ENCODE measurements around the gene CALM1.

CALM1 gene

GRCh38 chr14:90398315-90398839 lies 1.5 kb downstream of the CALM1 start:
- H2BK12ac ChIP-seq (ENCODE audit: low read length) = no peak overlapping the region

DNA sequence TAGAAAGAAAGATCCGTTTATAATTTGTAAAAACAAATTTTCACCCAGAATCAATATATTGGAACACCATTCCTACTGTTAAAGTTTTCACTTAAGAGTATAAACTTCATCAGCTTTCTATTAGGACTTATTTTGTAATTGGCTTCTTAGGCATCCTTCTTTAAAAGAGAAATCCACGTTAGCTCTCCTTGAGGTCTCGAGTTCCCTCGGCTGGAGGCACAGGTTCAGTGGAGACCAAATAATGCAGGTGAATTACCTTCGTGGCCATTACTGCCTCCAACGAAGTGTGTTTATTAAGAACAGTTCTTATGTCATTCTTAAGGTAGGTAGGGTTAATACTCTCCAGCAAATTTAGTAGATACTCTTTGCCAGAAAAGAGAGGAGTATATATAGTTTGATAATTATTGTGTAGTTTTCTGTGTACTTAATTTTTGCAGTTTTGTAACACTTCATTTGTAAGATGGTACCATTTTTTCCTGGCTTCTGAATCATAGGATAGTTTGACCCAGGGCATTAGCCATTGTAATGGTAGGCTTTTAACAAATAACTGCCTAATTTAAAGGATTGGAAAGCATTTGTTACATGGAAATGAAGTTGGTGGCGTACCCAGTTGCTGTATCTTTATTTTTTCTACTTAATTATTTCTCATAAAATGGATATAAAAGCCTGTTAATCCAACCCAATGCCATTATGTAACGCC lies 2.2 kb downstream of the CALM1 start:
- no peak overlapping the region for H2AFZ ChIP-seq (ENCODE audit: insufficient read depth, low read length, poor library complexity)
- H2AK5ac ChIP-seq (ENCODE audit: low read length) = no peak overlapping the region
- no peak overlapping the region for H3K4ac ChIP-seq (ENCODE audit: low read depth, low read length)
- H2BK5ac ChIP-seq (ENCODE audit: low read depth, low read length, poor library complexity) = no peak overlapping the region
- no peak overlapping the region for H4K12ac ChIP-seq (ENCODE audit: low read depth, low read length)
- H2BK12ac ChIP-seq (ENCODE audit: low read length) = no peak overlapping the region
- H3K9ac ChIP-seq (ENCODE audit: low read length) = no peak overlapping the region
- H3K36me3 ChIP-seq (ENCODE audit: control insufficient read depth in 1 of 2, insufficient read depth in 2 of 2, low read length in 2 of 2) = peaks cover 12 to 31% of the 10 kb centered on the region in 2 experiments
- H3K79me1 ChIP-seq (ENCODE audit: low read length) = peaks cover 9% of the 10 kb centered on the region
- H3K27ac ChIP-seq (ENCODE audit: low read depth, low read length) = no peak overlapping the region
- H3K4me1 ChIP-seq (ENCODE audit: control insufficient read depth in 1 of 2, insufficient read depth in 2 of 2, low read length in 2 of 2) = peaks cover 0 to 5% of the 10 kb centered on the region in 2 experiments
- no peak overlapping the region for H4K8ac ChIP-seq (ENCODE audit: low read depth, low read length)
- H3K4me3 ChIP-seq (ENCODE audit: low read depth, low read length) = no peak overlapping the region
- H3K14ac ChIP-seq (ENCODE audit: low read length) = no peak overlapping the region
- no peak overlapping the region for H4K91ac ChIP-seq (ENCODE audit: low read depth, low read length)
- H3K18ac ChIP-seq (ENCODE audit: low read length) = no peak overlapping the region
- DNase-seq = peak in 1 of 2 donors; percentile 36
- no peak overlapping the region for H2BK120ac ChIP-seq (ENCODE audit: insufficient read depth, low read length, poor library complexity)
- no peak overlapping the region for H3K23ac ChIP-seq (ENCODE audit: low read length)
- no peaks in the 10 kb centered on the region for H3K9me3 ChIP-seq (ENCODE audit: insufficient read depth, low read depth, low read length)
- H3K27me3 ChIP-seq (ENCODE audit: insufficient read depth, low read length) = no peaks in the 10 kb centered on the region
- WGBS (ENCODE audit: extremely low coverage, insufficient coverage, insufficient read length) = no CpG with 5 or more reads among the region's 8 CpGs
- peak overlapping the region; percentile 79 for H3K4me2 ChIP-seq (ENCODE audit: low read length)
- peaks cover 18% of the 10 kb centered on the region for H3K79me2 ChIP-seq (ENCODE audit: control insufficient read depth, insufficient read depth, low read length, poor library complexity)

More at GRCh38 chr14:90398315-90398839, 1.5 kb downstream of the CALM1 start:
- Histone ChIP-seq H4K91ac (ENCODE audit: low read depth, low read length) (no peak overlapping the region), H3K4me3 (ENCODE audit: low read depth, low read length) (peak overlapping the region; percentile 97), H3K23ac (ENCODE audit: low read length) (no peak overlapping the region), H3K9me3 (ENCODE audit: insufficient read depth, low read depth, low read length) (no peaks in the 10 kb centered on the region), H2BK5ac (ENCODE audit: low read depth, low read length, poor library complexity) (no peak overlapping the region), H3K27ac (ENCODE audit: low read depth, low read length) (peak overlapping the region; percentile 10), H3K9ac (ENCODE audit: low read length) (peak overlapping the region; percentile 64), H4K12ac (ENCODE audit: low read depth, low read length) (no peak overlapping the region), H3K79me2 (ENCODE audit: control insufficient read depth, insufficient read depth, low read length, poor library complexity) (peaks cover 18% of the 10 kb centered on the region), H2AK5ac (ENCODE audit: low read length) (no peak overlapping the region), H3K4me1 (ENCODE audit: control insufficient read depth in 1 of 2, insufficient read depth in 2 of 2, low read length in 2 of 2) (peaks cover 0 to 5% of the 10 kb centered on the region in 2 experiments), H3K27me3 (ENCODE audit: insufficient read depth, low read length) (no peaks in the 10 kb centered on the region), H3K18ac (ENCODE audit: low read length) (peak overlapping the region; percentile 67), H3K14ac (ENCODE audit: low read length) (peak overlapping the region; percentile 46), H3K79me1 (ENCODE audit: low read length) (peaks cover 9% of the 10 kb centered on the region), H3K4me2 (ENCODE audit: low read length) (peak overlapping the region; percentile 79), H2AFZ (ENCODE audit: insufficient read depth, low read length, poor library complexity) (no peak overlapping the region), H3K36me3 (ENCODE audit: control insufficient read depth in 1 of 2, insufficient read depth in 2 of 2, low read length in 2 of 2) (peaks cover 12 to 24% of the 10 kb centered on the region in 2 experiments), H4K8ac (ENCODE audit: low read depth, low read length) (no peak overlapping the region), H2BK120ac (ENCODE audit: insufficient read depth, low read length, poor library complexity) (no peak overlapping the region), H3K4ac (ENCODE audit: low read depth, low read length) (peak overlapping the region; percentile 82)
- no CpG with 5 or more reads among the region's 35 CpGs for WGBS (ENCODE audit: extremely low coverage, insufficient coverage, insufficient read length)
- peak; percentile 46 to 64 for DNase-seq

DNA sequence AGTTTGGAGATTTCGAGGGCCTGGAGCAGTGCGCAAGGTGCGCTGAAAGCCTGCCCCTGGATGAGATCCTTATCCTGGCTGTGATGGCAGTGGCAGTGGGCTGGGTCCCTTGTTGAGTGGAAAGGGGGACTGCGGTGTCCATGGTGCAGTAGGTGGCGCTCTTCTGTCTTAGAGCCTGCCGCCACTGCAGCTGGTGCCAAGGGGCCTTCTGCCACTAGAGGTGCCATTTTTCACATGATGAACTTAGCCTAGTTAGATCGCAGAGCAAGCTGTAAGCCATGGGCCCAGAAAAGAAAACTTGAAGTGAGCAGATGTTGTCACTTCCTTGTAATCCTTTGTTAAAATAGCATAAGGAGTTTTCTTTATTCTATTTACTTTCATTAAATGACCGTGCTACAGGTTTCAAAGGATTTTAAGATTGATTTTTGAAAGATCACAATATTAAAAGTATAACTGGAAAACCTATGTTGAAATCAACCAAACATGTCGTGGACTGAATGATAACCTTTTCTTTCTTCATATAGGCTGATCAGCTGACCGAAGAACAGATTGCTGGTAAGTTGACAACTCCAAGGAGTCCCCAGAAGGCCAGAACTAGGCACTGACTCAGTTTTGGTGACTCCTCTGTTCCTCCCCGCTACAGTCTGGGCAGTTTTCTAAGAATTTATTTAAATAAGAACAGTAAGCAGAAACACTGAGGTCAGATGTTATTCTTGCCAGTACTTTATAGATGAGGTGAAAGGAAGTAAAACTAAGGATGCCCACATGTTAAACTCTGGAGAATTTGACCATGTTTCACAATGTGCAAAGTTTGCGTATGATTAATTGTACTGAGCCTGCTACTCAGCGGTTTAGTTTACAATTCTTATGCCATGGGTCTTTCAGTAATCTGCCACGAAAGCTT lies 3.0 kb downstream of the CALM1 start:
- Histone ChIP-seq H4K12ac (ENCODE audit: low read depth, low read length) (no peak overlapping the region), H3K27me3 (ENCODE audit: insufficient read depth, low read length) (no peaks in the 10 kb centered on the region), H2BK120ac (ENCODE audit: insufficient read depth, low read length, poor library complexity) (no peak overlapping the region), H3K79me1 (ENCODE audit: low read length) (peaks cover 9% of the 10 kb centered on the region), H4K8ac (ENCODE audit: low read depth, low read length) (no peak overlapping the region), H2BK12ac (ENCODE audit: low read length) (no peak overlapping the region), H2AFZ (ENCODE audit: insufficient read depth, low read length, poor library complexity) (no peak overlapping the region), H3K4ac (ENCODE audit: low read depth, low read length) (peak overlapping the region; percentile 15), H3K27ac (ENCODE audit: low read depth, low read length) (no peak overlapping the region), H3K14ac (ENCODE audit: low read length) (no peak overlapping the region), H3K36me3 (ENCODE audit: control insufficient read depth in 1 of 2, insufficient read depth in 2 of 2, low read length in 2 of 2) (peaks cover 12 to 35% of the 10 kb centered on the region in 2 experiments), H3K79me2 (ENCODE audit: control insufficient read depth, insufficient read depth, low read length, poor library complexity) (peaks cover 18% of the 10 kb centered on the region), H3K18ac (ENCODE audit: low read length) (no peak overlapping the region), H3K4me2 (ENCODE audit: low read length) (no peak overlapping the region), H3K4me1 (ENCODE audit: control insufficient read depth in 1 of 2, insufficient read depth in 2 of 2, low read length in 2 of 2) (peaks cover 0 to 5% of the 10 kb centered on the region in 2 experiments), H2BK5ac (ENCODE audit: low read depth, low read length, poor library complexity) (no peak overlapping the region), H4K91ac (ENCODE audit: low read depth, low read length) (no peak overlapping the region), H3K23ac (ENCODE audit: low read length) (no peak overlapping the region), H3K9ac (ENCODE audit: low read length) (no peak overlapping the region), H3K9me3 (ENCODE audit: insufficient read depth, low read depth, low read length) (no peaks in the 10 kb centered on the region), H2AK5ac (ENCODE audit: low read length) (no peak overlapping the region), H3K4me3 (ENCODE audit: low read depth, low read length) (no peak overlapping the region)
- DNase-seq = peak; percentile 89 to 95
- WGBS (ENCODE audit: extremely low coverage, insufficient coverage, insufficient read length) = no CpG with 5 or more reads among the region's 14 CpGs

DNA sequence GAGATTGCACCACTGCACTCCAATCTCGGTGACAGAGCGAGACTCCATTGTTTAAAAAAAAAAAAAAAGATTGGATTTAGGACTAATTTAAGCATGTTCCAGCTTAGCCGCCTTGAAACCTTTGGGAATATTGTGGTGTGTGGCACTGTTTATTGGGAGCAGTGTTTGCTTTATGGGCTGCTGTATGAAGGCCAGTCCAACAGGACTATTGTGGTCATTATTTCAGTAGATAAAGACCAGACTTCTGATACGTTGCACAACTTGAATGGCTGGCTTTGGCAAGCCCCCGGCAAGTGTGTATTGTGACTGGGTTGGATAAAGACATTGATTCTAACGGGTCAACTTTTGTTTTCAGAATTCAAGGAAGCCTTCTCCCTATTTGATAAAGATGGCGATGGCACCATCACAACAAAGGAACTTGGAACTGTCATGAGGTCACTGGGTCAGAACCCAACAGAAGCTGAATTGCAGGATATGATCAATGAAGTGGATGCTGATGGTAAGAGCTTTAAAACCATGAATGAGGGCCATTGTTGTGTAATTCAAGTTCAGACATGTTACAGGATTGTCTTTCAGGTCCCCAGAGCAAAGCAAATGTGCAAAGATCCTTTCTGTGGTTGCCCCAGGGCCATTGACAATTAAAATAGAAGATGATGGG lies 4.2 kb downstream of the CALM1 start:
- Histone ChIP-seq H4K91ac (ENCODE audit: low read depth, low read length) (no peak overlapping the region), H3K9me3 (ENCODE audit: insufficient read depth, low read depth, low read length) (no peaks in the 10 kb centered on the region), H3K23ac (ENCODE audit: low read length) (no peak overlapping the region), H3K9ac (ENCODE audit: low read length) (no peak overlapping the region), H3K14ac (ENCODE audit: low read length) (no peak overlapping the region), H3K79me1 (ENCODE audit: low read length) (peaks cover 9% of the 10 kb centered on the region), H4K8ac (ENCODE audit: low read depth, low read length) (no peak overlapping the region), H3K27ac (ENCODE audit: low read depth, low read length) (no peak overlapping the region), H3K36me3 (ENCODE audit: control insufficient read depth in 1 of 2, insufficient read depth in 2 of 2, low read length in 2 of 2) (peaks cover 17 to 45% of the 10 kb centered on the region in 2 experiments), H3K79me2 (ENCODE audit: control insufficient read depth, insufficient read depth, low read length, poor library complexity) (peaks cover 18% of the 10 kb centered on the region), H3K4me1 (ENCODE audit: control insufficient read depth in 1 of 2, insufficient read depth in 2 of 2, low read length in 2 of 2) (peaks cover 0 to 5% of the 10 kb centered on the region in 2 experiments), H3K18ac (ENCODE audit: low read length) (no peak overlapping the region), H3K4ac (ENCODE audit: low read depth, low read length) (no peak overlapping the region), H3K4me2 (ENCODE audit: low read length) (no peak overlapping the region), H3K4me3 (ENCODE audit: low read depth, low read length) (no peak overlapping the region), H2BK12ac (ENCODE audit: low read length) (no peak overlapping the region), H2BK120ac (ENCODE audit: insufficient read depth, low read length, poor library complexity) (no peak overlapping the region), H4K12ac (ENCODE audit: low read depth, low read length) (no peak overlapping the region), H2AFZ (ENCODE audit: insufficient read depth, low read length, poor library complexity) (no peak overlapping the region), H2AK5ac (ENCODE audit: low read length) (no peak overlapping the region), H2BK5ac (ENCODE audit: low read depth, low read length, poor library complexity) (no peak overlapping the region), H3K27me3 (ENCODE audit: insufficient read depth, low read length) (no peaks in the 10 kb centered on the region)
- DNase-seq = no peak
- WGBS (ENCODE audit: extremely low coverage, insufficient coverage, insufficient read length) = no CpG with 5 or more reads among the region's 7 CpGs

Measured in trophoblast cell (in vitro differentiated cells and primary cell).